ENCODE measurements around the gene EIF3F.

EIF3F gene

GRCh38 chr11:8023831-8024555 is 36.9 kb downstream of the EIF3F start:
- Histone ChIP-seq H3K4me3 (ENCODE audit: insufficient read depth in 1 of 2, low read depth in 1 of 2, low read length in 2 of 2) (no peak overlapping the region), H2BK15ac (ENCODE audit: low read depth, poor library complexity, severe bottlenecking) (no peak overlapping the region), H3K27me3 (ENCODE audit: control insufficient read depth in 1 of 2, insufficient read depth in 1 of 2, low read length in 2 of 2) (peaks cover 0 to 21% of the 10 kb centered on the region in 2 experiments), H3K4me1 (ENCODE audit: control insufficient read depth, insufficient read depth, low read depth, low read length) (peaks cover 12% of the 10 kb centered on the region), H3K27ac (ENCODE audit: low read length, poor library complexity, severe bottlenecking) (no peak overlapping the region), H2BK12ac (ENCODE audit: low read length in 2 of 2) (no peak overlapping the region), H3K9ac (ENCODE audit: low read length) (no peak overlapping the region), H3K79me1 (replicated peaks; ENCODE audit: low read length, poor library complexity, severe bottlenecking) (no peaks in the 10 kb centered on the region), H3K4me2 (ENCODE audit: low read length, poor library complexity, severe bottlenecking) (no peak overlapping the region), H3K14ac (ENCODE audit: low read length in 2 of 2) (no peak overlapping the region), H3K36me3 (ENCODE audit: control insufficient read depth in 1 of 2, insufficient read depth in 2 of 2, low read depth in 1 of 2, low read length in 2 of 2) (no peaks in the 10 kb centered on the region), H2BK5ac (ENCODE audit: low read depth, low read length, poor library complexity, severe bottlenecking) (no peak overlapping the region), H4K91ac (ENCODE audit: low read length) (no peak overlapping the region), H3K23ac (ENCODE audit: low read length in 2 of 2) (no peak overlapping the region), H3K18ac (ENCODE audit: low read depth in 1 of 2, low read length in 2 of 2) (no peak overlapping the region), H2BK120ac (ENCODE audit: low read depth, low read length) (no peak overlapping the region), H3K9me3 (ENCODE audit: control insufficient read depth, low read length) (no peaks in the 10 kb centered on the region), H2AK5ac (ENCODE audit: low read length, severe bottlenecking) (no peak overlapping the region), H4K8ac (ENCODE audit: low read length) (no peak overlapping the region), H2AFZ (ENCODE audit: low read depth, low read length) (no peak overlapping the region), H3K4ac (ENCODE audit: low read depth in 1 of 2, low read length in 2 of 2) (no peak overlapping the region)
- DNase-seq: no peak
- 92% methylated on average over 11 of the region's 12 CpGs for WGBS

GRCh38 chr11:8025123-8025522 is 38.0 kb downstream of the EIF3F start:
- Histone ChIP-seq H2AK5ac (ENCODE audit: low read length, severe bottlenecking) (no peak overlapping the region), H3K18ac (ENCODE audit: low read depth in 1 of 2, low read length in 2 of 2) (no peak overlapping the region), H3K9ac (ENCODE audit: low read length) (no peak overlapping the region), H2BK5ac (ENCODE audit: low read depth, low read length, poor library complexity, severe bottlenecking) (no peak overlapping the region), H3K23ac (ENCODE audit: low read length in 2 of 2) (no peak overlapping the region), H3K4ac (ENCODE audit: low read depth in 1 of 2, low read length in 2 of 2) (no peak overlapping the region), H2AFZ (ENCODE audit: low read depth, low read length) (no peak overlapping the region), H3K36me3 (ENCODE audit: control insufficient read depth in 1 of 2, insufficient read depth in 2 of 2, low read depth in 1 of 2, low read length in 2 of 2) (no peaks in the 10 kb centered on the region), H3K4me2 (ENCODE audit: low read length, poor library complexity, severe bottlenecking) (no peak overlapping the region), H3K14ac (ENCODE audit: low read length in 2 of 2) (no peak overlapping the region), H4K91ac (ENCODE audit: low read length) (no peak overlapping the region), H2BK12ac (ENCODE audit: low read length in 2 of 2) (no peak overlapping the region), H4K8ac (ENCODE audit: low read length) (no peak overlapping the region), H3K4me3 (ENCODE audit: insufficient read depth in 1 of 2, low read depth in 1 of 2, low read length in 2 of 2) (no peak overlapping the region), H3K9me3 (ENCODE audit: control insufficient read depth, low read length) (no peaks in the 10 kb centered on the region), H2BK15ac (ENCODE audit: low read depth, poor library complexity, severe bottlenecking) (no peak overlapping the region), H3K4me1 (ENCODE audit: control insufficient read depth, insufficient read depth, low read depth, low read length) (peaks cover 4% of the 10 kb centered on the region), H2BK120ac (ENCODE audit: low read depth, low read length) (no peak overlapping the region), H3K79me1 (replicated peaks; ENCODE audit: low read length, poor library complexity, severe bottlenecking) (no peaks in the 10 kb centered on the region), H3K27ac (ENCODE audit: low read length, poor library complexity, severe bottlenecking) (no peak overlapping the region), H3K27me3 (ENCODE audit: control insufficient read depth in 1 of 2, insufficient read depth in 1 of 2, low read length in 2 of 2) (peaks cover 0 to 28% of the 10 kb centered on the region in 2 experiments)
- WGBS: 20% methylated on average over 2 of the region's 3 CpGs
- DNase-seq: peak; percentile 23

GRCh38 chr11:8025816-8026215 is 38.7 kb downstream of the EIF3F start:
- no peak overlapping the region for H4K8ac ChIP-seq (ENCODE audit: low read length)
- H2BK120ac ChIP-seq (ENCODE audit: low read depth, low read length): no peak overlapping the region
- H2BK5ac ChIP-seq (ENCODE audit: low read depth, low read length, poor library complexity, severe bottlenecking): no peak overlapping the region
- no peak overlapping the region for H3K18ac ChIP-seq (ENCODE audit: low read depth in 1 of 2, low read length in 2 of 2)
- H3K4me3 ChIP-seq (ENCODE audit: insufficient read depth in 1 of 2, low read depth in 1 of 2, low read length in 2 of 2): no peak overlapping the region
- no peak overlapping the region for H3K4me2 ChIP-seq (ENCODE audit: low read length, poor library complexity, severe bottlenecking)
- H4K91ac ChIP-seq (ENCODE audit: low read length): no peak overlapping the region
- WGBS: 83% methylated on average over 1 of the region's 2 CpGs
- no peak overlapping the region for H3K9ac ChIP-seq (ENCODE audit: low read length)
- H3K14ac ChIP-seq (ENCODE audit: low read length in 2 of 2): no peak overlapping the region
- H3K79me1 ChIP-seq (replicated peaks; ENCODE audit: low read length, poor library complexity, severe bottlenecking): no peaks in the 10 kb centered on the region
- no peak overlapping the region for H2AFZ ChIP-seq (ENCODE audit: low read depth, low read length)
- peaks cover 2% of the 10 kb centered on the region for H3K4me1 ChIP-seq (ENCODE audit: control insufficient read depth, insufficient read depth, low read depth, low read length)
- H3K27ac ChIP-seq (ENCODE audit: low read length, poor library complexity, severe bottlenecking): no peak overlapping the region
- no peak overlapping the region for H2BK12ac ChIP-seq (ENCODE audit: low read length in 2 of 2)
- peaks cover 0 to 28% of the 10 kb centered on the region in 2 experiments for H3K27me3 ChIP-seq (ENCODE audit: control insufficient read depth in 1 of 2, insufficient read depth in 1 of 2, low read length in 2 of 2)
- H3K4ac ChIP-seq (ENCODE audit: low read depth in 1 of 2, low read length in 2 of 2): no peak overlapping the region
- no peak overlapping the region for H3K23ac ChIP-seq (ENCODE audit: low read length in 2 of 2)
- DNase-seq: peak; percentile 43
- no peak overlapping the region for H2AK5ac ChIP-seq (ENCODE audit: low read length, severe bottlenecking)
- H2BK15ac ChIP-seq (ENCODE audit: low read depth, poor library complexity, severe bottlenecking): no peak overlapping the region
- no peaks in the 10 kb centered on the region for H3K36me3 ChIP-seq (ENCODE audit: control insufficient read depth in 1 of 2, insufficient read depth in 2 of 2, low read depth in 1 of 2, low read length in 2 of 2)
- no peaks in the 10 kb centered on the region for H3K9me3 ChIP-seq (ENCODE audit: control insufficient read depth, low read length)

- no peak overlapping the region for H3K18ac ChIP-seq (ENCODE audit: low read depth in 1 of 2, low read length in 2 of 2)
- no peak overlapping the region for H2BK5ac ChIP-seq (ENCODE audit: low read depth, low read length, poor library complexity, severe bottlenecking)
- no peak overlapping the region for H4K91ac ChIP-seq (ENCODE audit: low read length)
- no peak overlapping the region for H2AK5ac ChIP-seq (ENCODE audit: low read length, severe bottlenecking)
- no peaks in the 10 kb centered on the region for H3K36me3 ChIP-seq (ENCODE audit: control insufficient read depth in 1 of 2, insufficient read depth in 2 of 2, low read depth in 1 of 2, low read length in 2 of 2)
- no peak overlapping the region for H3K27ac ChIP-seq (ENCODE audit: low read length, poor library complexity, severe bottlenecking)
- 94% methylated on average over 2 of the region's 3 CpGs for WGBS
- H3K14ac ChIP-seq (ENCODE audit: low read length in 2 of 2): no peak overlapping the region
- H3K4me2 ChIP-seq (ENCODE audit: low read length, poor library complexity, severe bottlenecking): no peak overlapping the region
- H3K9me3 ChIP-seq (ENCODE audit: control insufficient read depth, low read length): no peaks in the 10 kb centered on the region
- no peak overlapping the region for H2BK12ac ChIP-seq (ENCODE audit: low read length in 2 of 2)
- H3K4me1 ChIP-seq (ENCODE audit: control insufficient read depth, insufficient read depth, low read depth, low read length): peaks cover 2% of the 10 kb centered on the region
- H4K8ac ChIP-seq (ENCODE audit: low read length): no peak overlapping the region
- no peak overlapping the region for H3K4ac ChIP-seq (ENCODE audit: low read depth in 1 of 2, low read length in 2 of 2)
- H2AFZ ChIP-seq (ENCODE audit: low read depth, low read length): no peak overlapping the region
- no peak for DNase-seq
- no peak overlapping the region for H2BK120ac ChIP-seq (ENCODE audit: low read depth, low read length)
- no peaks in the 10 kb centered on the region for H3K79me1 ChIP-seq (replicated peaks; ENCODE audit: low read length, poor library complexity, severe bottlenecking)
- no peak overlapping the region for H3K23ac ChIP-seq (ENCODE audit: low read length in 2 of 2)
- H3K27me3 ChIP-seq (ENCODE audit: control insufficient read depth in 1 of 2, insufficient read depth in 1 of 2, low read length in 2 of 2): peaks cover 0 to 40% of the 10 kb centered on the region in 2 experiments
- H3K9ac ChIP-seq (ENCODE audit: low read length): no peak overlapping the region
- H3K4me3 ChIP-seq (ENCODE audit: insufficient read depth in 1 of 2, low read depth in 1 of 2, low read length in 2 of 2): no peak overlapping the region
- no peak overlapping the region for H2BK15ac ChIP-seq (ENCODE audit: low read depth, poor library complexity, severe bottlenecking)
Observed at GRCh38 chr11:8026982-8027381, 39.8 kb downstream of the EIF3F start.
